Keratinocyte (primary cell): Measurements from ENCODE around the gene TBCC.

Source experiments
- CTCF ChIP-seq, 3 experiments: IDR thresholded peaks in 1 of 3; conservative IDR thresholded peaks in 1 of 3; optimal IDR thresholded peaks in 1 of 3; 2 replicates in 2 of 3; 3 replicates in 1 of 3; pipeline versions ENCODE3 to v1.5.1; 2011; ENCODE audit warnings: low read length in 3 of 3, mild to moderate bottlenecking in 3 of 3, moderate library complexity in 2 of 3, control low read depth in 1 of 3, inconsistent platforms in 1 of 3; ENCODE audit not compliant: insufficient read depth in 2 of 3; ENCODE audit errors: extremely low read depth in 1 of 3
- EZH2 ChIP-seq: IDR thresholded peaks from one replicate; pipeline ENCODE4 v1.6.1; 2012; ENCODE audit warnings: inconsistent platforms, mild to moderate bottlenecking, low read length, moderate library complexity

- TF ChIP-seq CTCF (optimal IDR thresholded peaks at IDR 0.05 in 1 of 3, IDR thresholded peaks at IDR 0.05 in 1 of 3, conservative IDR thresholded peaks at IDR 0.05 in 1 of 3; ENCODE audit: extremely low read depth in 1 of 3, insufficient read depth in 2 of 3, low read length in 3 of 3) (no peak), EZH2 (no peak)
Measured at GRCh38 chr6:42697268-42697655, 48.6 kb downstream of the TBCC start.
